ENCODE data around the gene VAV2. TPM values are rescaled to one million over a fixed set of nuclear protein-coding genes. Genes with fewer than 3 reads are reported as not detected.

VAV2 gene
- total and polyA plus RNA-seq, 7 donors, result 3.8 to 23.3 (median 7.2) TPM

DNA sequence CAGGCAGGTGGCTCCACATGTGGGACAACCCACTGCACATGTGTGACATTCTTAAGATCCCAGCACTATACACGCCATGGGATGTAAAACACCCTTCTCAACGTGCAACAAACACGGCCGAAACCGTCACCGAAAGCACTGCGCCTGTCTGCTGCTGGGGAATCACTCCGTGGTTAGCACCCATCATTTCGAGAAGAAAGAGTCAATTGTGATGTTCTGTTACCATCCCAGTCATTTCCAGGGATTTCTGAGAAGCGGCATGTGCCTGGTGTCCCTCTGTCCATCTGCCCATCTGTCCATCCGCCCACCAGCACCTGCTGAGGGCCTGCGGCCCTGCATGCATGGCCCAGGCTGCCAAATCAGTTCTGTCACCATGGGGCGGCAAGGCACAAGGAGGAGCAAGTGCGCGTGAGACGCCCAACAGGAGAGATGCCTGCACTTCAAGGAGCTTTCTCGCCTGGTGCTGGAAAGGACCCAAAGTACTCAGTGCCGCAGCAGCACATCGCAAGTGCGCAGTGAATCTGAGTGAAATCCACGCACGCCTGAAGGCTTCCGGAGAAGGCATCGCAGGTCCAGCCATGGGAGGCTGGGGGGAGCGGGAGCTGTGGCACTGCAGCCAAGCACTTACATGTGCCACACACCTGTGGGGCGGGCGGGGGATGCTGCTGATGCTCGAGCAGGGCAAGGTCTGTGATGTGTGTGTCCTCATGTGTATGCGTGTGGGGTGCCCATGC, 38.0 kb downstream of the VAV2 start:
- H3K4me1 ChIP-seq, result peaks cover 0 to 27% (median 14%) of the 10 kb centered on the region in 4 donors
- TF ChIP-seq POLR2A (IDR thresholded peaks at IDR 0.05), result no peak
- no peak for TF ChIP-seq EP300 (IDR thresholded peaks at IDR 0.05)
- TF ChIP-seq, protein P1, sequence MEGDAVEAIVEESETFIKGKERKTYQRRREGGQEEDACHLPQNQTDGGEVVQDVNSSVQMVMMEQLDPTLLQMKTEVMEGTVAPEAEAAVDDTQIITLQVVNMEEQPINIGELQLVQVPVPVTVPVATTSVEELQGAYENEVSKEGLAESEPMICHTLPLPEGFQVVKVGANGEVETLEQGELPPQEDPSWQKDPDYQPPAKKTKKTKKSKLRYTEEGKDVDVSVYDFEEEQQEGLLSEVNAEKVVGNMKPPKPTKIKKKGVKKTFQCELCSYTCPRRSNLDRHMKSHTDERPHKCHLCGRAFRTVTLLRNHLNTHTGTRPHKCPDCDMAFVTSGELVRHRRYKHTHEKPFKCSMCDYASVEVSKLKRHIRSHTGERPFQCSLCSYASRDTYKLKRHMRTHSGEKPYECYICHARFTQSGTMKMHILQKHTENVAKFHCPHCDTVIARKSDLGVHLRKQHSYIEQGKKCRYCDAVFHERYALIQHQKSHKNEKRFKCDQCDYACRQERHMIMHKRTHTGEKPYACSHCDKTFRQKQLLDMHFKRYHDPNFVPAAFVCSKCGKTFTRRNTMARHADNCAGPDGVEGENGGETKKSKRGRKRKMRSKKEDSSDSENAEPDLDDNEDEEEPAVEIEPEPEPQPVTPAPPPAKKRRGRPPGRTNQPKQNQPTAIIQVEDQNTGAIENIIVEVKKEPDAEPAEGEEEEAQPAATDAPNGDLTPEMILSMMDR (IDR thresholded peaks at IDR 0.05), result no peak
- intact Hi-C loops (cut with DNase I), result no loop called here
- 88 to 90% methylated on average over 29 of the region's 29 CpGs for WGBS, 2 donors
- no peaks in the 10 kb centered on the region for H3K9me3 ChIP-seq
- H3K27me3 ChIP-seq, result no peaks in the 10 kb centered on the region
- no peaks in the 10 kb centered on the region for H3K36me3 ChIP-seq
- DNase-seq, result no peak
- H3K4me3 ChIP-seq, result no peak overlapping the region
- no peak overlapping the region for H3K27ac ChIP-seq

GRCh38 chr9:133953621-133953975, 38.5 kb downstream of the VAV2 start:
- TF ChIP-seq POLR2AphosphoS5 (IDR thresholded peaks at IDR 0.05) (no peak), POLR2A (IDR thresholded peaks at IDR 0.05) (no peak), EP300 (IDR thresholded peaks at IDR 0.05) (no peak)
- TF ChIP-seq, protein P1 (IDR thresholded peaks at IDR 0.05), result no peak
- Histone ChIP-seq H3K27me3 (no peaks in the 10 kb centered on the region), H3K4me1 (peaks cover 0 to 27% (median 14%) of the 10 kb centered on the region in 4 donors), H3K36me3 (no peaks in the 10 kb centered on the region), H3K27ac (no peak overlapping the region), H3K9me3 (no peaks in the 10 kb centered on the region), H3K4me3 (no peak overlapping the region)
- 93 to 96% methylated on average over 4 of the region's 4 CpGs for WGBS, 2 donors
- intact Hi-C loops (cut with DNase I), result no loop called here
- no peak for DNase-seq

GRCh38 chr9:133952598-133953550, 39.2 kb downstream of the VAV2 start:
- TF ChIP-seq POLR2AphosphoS5 (IDR thresholded peaks at IDR 0.05), result no peak
- TF ChIP-seq POLR2A (IDR thresholded peaks at IDR 0.05), result no peak
- no peak for TF ChIP-seq EP300 (IDR thresholded peaks at IDR 0.05)
- TF ChIP-seq, protein P1 (IDR thresholded peaks at IDR 0.05), result no peak
- no peaks in the 10 kb centered on the region for H3K36me3 ChIP-seq
- intact Hi-C loops (cut with DNase I), result no loop called here
- no peak for DNase-seq
- H3K4me1 ChIP-seq, result peaks cover 0 to 27% (median 14%) of the 10 kb centered on the region in 4 donors
- H3K27me3 ChIP-seq, result no peaks in the 10 kb centered on the region
- H3K4me3 ChIP-seq, result no peak overlapping the region
- no peak overlapping the region for H3K27ac ChIP-seq
- no peaks in the 10 kb centered on the region for H3K9me3 ChIP-seq
- 90 to 93% methylated on average over 18 of the region's 18 CpGs for WGBS, 2 donors

DNA sequence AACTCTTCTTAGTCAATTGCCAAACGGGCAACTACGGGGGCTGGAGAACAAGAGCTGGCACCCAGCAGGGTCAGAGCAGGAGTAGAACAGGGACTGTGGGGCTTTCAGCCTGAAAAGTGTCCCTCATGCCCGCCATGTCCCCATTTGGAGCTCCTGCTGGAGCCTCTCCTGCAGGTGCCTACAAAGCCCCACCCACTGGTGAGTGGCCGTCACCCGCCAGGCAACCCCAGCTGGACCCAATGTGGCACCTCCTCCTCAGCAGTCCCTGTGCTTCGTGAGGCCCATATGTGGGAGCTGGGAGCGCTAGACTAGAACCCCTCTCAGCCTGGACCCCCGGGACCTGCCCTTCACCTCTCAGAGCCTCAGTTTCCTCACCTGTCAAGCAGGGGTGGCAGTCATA, 40.9 kb downstream of the VAV2 start:
- Histone ChIP-seq H3K9me3 (no peaks in the 10 kb centered on the region), H3K4me3 (peak overlapping the region in 1 of 4 donors; percentile 3), H3K27me3 (no peaks in the 10 kb centered on the region), H3K36me3 (no peaks in the 10 kb centered on the region), H3K27ac (peak overlapping the region; percentile 11 to 59 (median 36)), H3K4me1 (peaks cover 0 to 15% (median 8%) of the 10 kb centered on the region in 4 donors)
- TF ChIP-seq POLR2AphosphoS5 (IDR thresholded peaks at IDR 0.05) (no peak), EP300 (IDR thresholded peaks at IDR 0.05) (no peak), POLR2A (IDR thresholded peaks at IDR 0.05) (no peak)
- TF ChIP-seq, protein P1 (IDR thresholded peaks at IDR 0.05), result no peak
- no peak for DNase-seq
- WGBS, 2 donors, result 89 to 90% methylated on average over 8 of the region's 8 CpGs
- intact Hi-C loops (cut with DNase I), result no loop called here

Measured in sigmoid colon (tissue), 7 donors.